HCT116 (cell line): ENCODE data around the gene U2AF2. TPM values are rescaled to one million over a fixed set of nuclear protein-coding genes. Genes with fewer than 3 reads are reported as not detected.

Experiments
- ATAC-seq: fragments of 200-7000 bp; cut with Tn5 transposase; 2 replicates; pipeline ENCODE4 v1.9.1; 2020; ENCODE audit warnings: mild to moderate bottlenecking, moderate library complexity
- BruUV-seq: library from RNA; stranded (reverse); fragments of 400-500 nt; replicated peaks from 2 replicates; lab custom pipeline; 2021; lab: Mats Ljungman, UMichigan
- CTCF ChIA-PET: fragments of 300-600 bp; sonication (Branson Sonifier 250); formaldehyde crosslinking; loops from one replicate; lab custom pipeline; 2021; ENCODE audit warnings: antibody characterized with exemption; lab: Charles Lee
- POLR2A ChIA-PET: fragments of 300-600, 350-600 bp; sonication (Branson Sonifier 250); formaldehyde crosslinking; loops from one replicate; lab custom pipeline; 2021; ENCODE audit warnings: antibody characterized with exemption; lab: Charles Lee
- RAD21 ChIA-PET, 2 experiments: fragments of 300-600 bp; sonication (Branson Sonifier 250); formaldehyde crosslinking; loops; one replicate each; lab custom pipeline; 2023; ENCODE audit warnings: low total read pairs in 2 of 2; ENCODE audit not compliant: uncharacterized antibody in 2 of 2, unreplicated experiment in 2 of 2, low non-redundant PET in 1 of 2; lab: Charles Lee
- DNase-seq: peaks from one replicate; pipeline ENCODE4 v3.0.0-alpha.2; 2010; ENCODE audit warnings: low read depth, low spot score
- H2AFZ ChIP-seq: fragments of 200-600 bp; shearing (Covaris generic), sonication (generic); 2 replicates; pipeline ENCODE4 v1.6.1; 2017; ENCODE audit warnings: low read depth, mixed run types, mixed read lengths, antibody characterized with exemption, low read length; ENCODE audit not compliant: poor library complexity, severe bottlenecking
- H3K27ac ChIP-seq: 2 replicates; pipeline ENCODE4 v1.5.1; 2012; ENCODE audit warnings: low read depth, low read length
- H3K27me3 ChIP-seq: fragments of 200-600 bp; sonication (generic); 2 replicates; pipeline ENCODE4 v1.6.1; 2016; ENCODE audit warnings: mixed run types, low read length, mixed read lengths; ENCODE audit not compliant: insufficient read depth
- H3K36me3 ChIP-seq, 2 experiments: fragments of 200-500 bp in 1 of 2; fragments of 200-600 bp in 1 of 2; sonication (Bioruptor generic) in 1 of 2; sonication (generic) in 1 of 2; 2 replicates each; pipeline versions ENCODE4 v1.5.1 to v1.6.1; 2014 to 2016; ENCODE audit warnings: low read length in 2 of 2, inconsistent platforms in 1 of 2, mixed read lengths in 1 of 2, mixed run types in 1 of 2; ENCODE audit not compliant: insufficient read depth in 2 of 2, control insufficient read depth in 1 of 2
- H3K4me1 ChIP-seq, 2 experiments: fragments of 200-600 bp in 1 of 2; sonication (generic) in 1 of 2; 2 replicates each; pipeline versions ENCODE4 v1.5.1 to v1.6.1; 2012 to 2017; ENCODE audit warnings: low read length in 2 of 2, inconsistent platforms in 1 of 2, mild to moderate bottlenecking in 1 of 2, mixed read lengths in 1 of 2, mixed run types in 1 of 2, moderate library complexity in 1 of 2; ENCODE audit not compliant: insufficient read depth in 2 of 2, control insufficient read depth in 1 of 2
- H3K4me2 ChIP-seq: fragments of 200-600 bp; sonication (generic); 2 replicates; pipeline ENCODE4 v1.6.1; 2017; ENCODE audit warnings: mixed run types, low read length, mixed read lengths
- H3K4me3 ChIP-seq, 2 experiments: fragments of 200-600 bp in 1 of 2; sonication (generic) in 1 of 2; replicated peaks in 1 of 2; 2 replicates each; pipeline ENCODE4 v1.5.1; 2011 to 2016; ENCODE audit warnings: low read length in 2 of 2, control low read depth in 1 of 2, low read depth in 1 of 2, mild to moderate bottlenecking in 1 of 2, mixed read lengths in 1 of 2, mixed run types in 1 of 2
- H3K79me2 ChIP-seq: fragments of 200-600 bp; sonication (generic); 2 replicates; pipeline ENCODE4 v1.6.1; 2017; ENCODE audit warnings: mild to moderate bottlenecking, mixed run types, low read length, moderate library complexity, mixed read lengths; ENCODE audit not compliant: insufficient read depth
- H3K9ac ChIP-seq: fragments of 200-600 bp; sonication (generic); 2 replicates; pipeline ENCODE4 v1.6.1; 2016; ENCODE audit warnings: low read length, mixed read lengths
- H3K9me2 ChIP-seq: fragments of 200-600 bp; sonication (generic), shearing (Covaris generic); 2 replicates; pipeline ENCODE4 v1.6.1; 2017; ENCODE audit warnings: mixed run types, mild to moderate bottlenecking, moderate library complexity; ENCODE audit not compliant: insufficient read depth
- H3K9me3 ChIP-seq, 2 experiments: fragments of 200-500 bp in 1 of 2; fragments of 200-600 bp in 1 of 2; sonication (Bioruptor generic) in 1 of 2; sonication (generic) in 1 of 2; 2 replicates each; pipeline ENCODE4 v1.6.1; 2014 to 2017; ENCODE audit warnings: low read length in 2 of 2, mixed read lengths in 2 of 2, inconsistent platforms in 1 of 2, low read depth in 1 of 2, mild to moderate bottlenecking in 1 of 2, mixed run types in 1 of 2, moderate library complexity in 1 of 2; ENCODE audit not compliant: control insufficient read depth in 1 of 2, insufficient read depth in 1 of 2
- H4K20me1 ChIP-seq: fragments of 200-600 bp; sonication (generic), shearing (Covaris generic); 2 replicates; pipeline ENCODE4 v1.6.1; 2017; ENCODE audit warnings: mixed run types, mild to moderate bottlenecking, moderate library complexity; ENCODE audit not compliant: insufficient read depth
- CEBPB ChIP-seq: IDR thresholded peaks from 2 replicates; pipeline ENCODE4 v1.6.1; 2012; ENCODE audit warnings: low read depth
- CTCF ChIP-seq, 3 experiments: fragments of 200-600 bp in 1 of 3; sonication (generic) in 1 of 3; IDR thresholded peaks in 2 of 3; conservative IDR thresholded peaks in 1 of 3; 2 replicates each; pipeline ENCODE4 v1.5.1; 2012 to 2017; ENCODE audit warnings: low read depth in 2 of 3, low read length in 2 of 3, antibody characterized with exemption in 1 of 3, borderline replicate concordance in 1 of 3, control low read depth in 1 of 3, mild to moderate bottlenecking in 1 of 3, mixed read lengths in 1 of 3, mixed run types in 1 of 3, moderate library complexity in 1 of 3; ENCODE audit not compliant: insufficient read depth in 1 of 3
- EGR1 ChIP-seq: IDR thresholded peaks from 2 replicates; pipeline ENCODE4 v1.6.1; 2012; ENCODE audit warnings: low read depth
- ELF1 ChIP-seq: IDR thresholded peaks from 2 replicates; pipeline ENCODE4 v1.6.1; 2012; ENCODE audit warnings: low read depth, borderline replicate concordance
- EZH2 ChIP-seq: fragments of 200-600 bp; sonication (generic); IDR thresholded peaks from 2 replicates; pipeline ENCODE4 v1.6.1; 2017; ENCODE audit warnings: antibody characterized with exemption, mixed run types
- EZH2phosphoT487 ChIP-seq: fragments of 200-600 bp; IDR thresholded peaks from 2 replicates; pipeline ENCODE4 v1.6.1; 2018; ENCODE audit warnings: antibody characterized with exemption, borderline replicate concordance
- FOSL1 ChIP-seq: IDR thresholded peaks from 2 replicates; pipeline ENCODE4 v1.6.1; 2012; ENCODE audit warnings: low read depth
- JUND ChIP-seq: IDR thresholded peaks from 2 replicates; pipeline ENCODE4 v1.6.1; 2012
- MAX ChIP-seq: IDR thresholded peaks from 2 replicates; pipeline ENCODE4 v1.6.1; 2012
- POLR2A ChIP-seq: IDR thresholded peaks from 2 replicates; pipeline ENCODE4 v1.7.0; 2011; ENCODE audit warnings: borderline replicate concordance; ENCODE audit not compliant: insufficient read depth, insufficient read length; ENCODE audit errors: extremely low read depth
- POLR2AphosphoS5 ChIP-seq: IDR thresholded peaks from 2 replicates; pipeline ENCODE4 v1.6.1; 2011; ENCODE audit warnings: mild to moderate bottlenecking, low read depth, low read length, moderate library complexity
- RAD21 ChIP-seq: IDR thresholded peaks from 2 replicates; pipeline ENCODE4 v1.6.1; 2012; ENCODE audit warnings: low read depth, mild to moderate bottlenecking
- SP1 ChIP-seq: IDR thresholded peaks from 2 replicates; pipeline ENCODE4 v1.6.1; 2012; ENCODE audit warnings: low read depth
- TCF7L2 ChIP-seq: IDR thresholded peaks from 2 replicates; pipeline ENCODE4 v1.7.0; 2011; ENCODE audit warnings: borderline replicate concordance, inconsistent platforms; ENCODE audit not compliant: insufficient read depth, insufficient read length; ENCODE audit errors: extremely low read depth
- ZBTB33 ChIP-seq: IDR thresholded peaks from 2 replicates; pipeline ENCODE4 v1.6.1; 2011; ENCODE audit warnings: mild to moderate bottlenecking, low read length, moderate library complexity; ENCODE audit not compliant: insufficient replicate concordance; ENCODE audit errors: extremely low read depth
- ZNF274 ChIP-seq: fragments of 200-500 bp; sonication (Bioruptor generic); IDR thresholded peaks from 2 replicates; pipeline ENCODE4 v1.6.1; 2014; ENCODE audit warnings: mild to moderate bottlenecking, low read depth, low read length, inconsistent platforms
- intact Hi-C: fragments of 100-400 bp; cut with micrococcal nuclease; formaldehyde crosslinking; loops from 2 replicates; pipeline ENCODE4 v1.10.0; 2022
- total RNA-seq: library from RNA; stranded (reverse); gene quantifications from one replicate; pipeline ENCODE4 v1.2.1, GENCODE V29; 2021; ENCODE audit not compliant: unreplicated experiment
- TF ChIP-seq, protein P1 (sequence below): IDR thresholded peaks from 2 replicates; pipeline ENCODE4 v1.6.1; 2012
- TF ChIP-seq, protein P2 (sequence below): IDR thresholded peaks from 2 replicates; pipeline ENCODE4 v1.6.1; 2012; ENCODE audit warnings: low read depth

Gene U2AF2
- total RNA-seq, 1 experiment from 2014 or later = 259 TPM

DNA sequence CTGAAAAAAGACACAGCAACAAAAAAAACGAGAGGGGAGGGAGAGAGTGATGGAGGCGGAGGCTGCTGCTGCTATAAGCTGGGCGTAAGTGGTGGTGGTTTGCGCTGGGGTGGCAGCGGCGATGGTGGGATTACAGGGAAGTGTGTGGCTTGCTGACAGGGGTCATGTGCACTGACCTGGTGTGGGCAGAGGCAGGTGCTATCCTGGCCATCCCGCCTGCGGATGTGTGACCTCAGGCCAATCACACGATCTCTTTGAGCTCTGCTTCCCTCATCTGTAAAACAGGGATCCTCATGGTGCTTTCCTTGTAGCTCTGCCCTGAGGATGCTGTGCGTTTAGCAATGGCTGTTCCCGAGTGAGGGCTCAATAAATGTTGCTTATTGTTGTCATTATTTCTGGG is 17.3 kb upstream of the U2AF2 start:
- DNase-seq = no peak
- intact Hi-C loops = loop anchor here (10.0 kb wide), 2 partner anchors 493 to 983 kb away; partner anchors contain the start of gene TNNT1
- BruUV-seq = no TSS peak
- no peak overlapping the region for H3K4me2 ChIP-seq
- no peaks in the 10 kb centered on the region for H3K9me3 ChIP-seq
- no peaks in the 10 kb centered on the region for H3K27me3 ChIP-seq
- ChIA-PET POLR2A (no interaction called here), CTCF (interaction anchor here (1.9 kb wide), 1 partner anchor 17 kb away, joined by 7 read pairs; the partner anchor contains the start of gene U2AF2)
- no peak overlapping the region for H3K4me3 ChIP-seq
- H2AFZ ChIP-seq = no peak overlapping the region
- H3K27ac ChIP-seq = no peak overlapping the region
- H3K79me2 ChIP-seq = peaks cover 60% of the 10 kb centered on the region
- H3K4me1 ChIP-seq = peaks cover 26 to 55% of the 10 kb centered on the region in 2 experiments
- TF ChIP-seq, protein P1, sequence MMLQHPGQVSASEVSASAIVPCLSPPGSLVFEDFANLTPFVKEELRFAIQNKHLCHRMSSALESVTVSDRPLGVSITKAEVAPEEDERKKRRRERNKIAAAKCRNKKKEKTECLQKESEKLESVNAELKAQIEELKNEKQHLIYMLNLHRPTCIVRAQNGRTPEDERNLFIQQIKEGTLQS = no peak
- TF ChIP-seq ZNF274 = no peak
- no peak for TF ChIP-seq EZH2
- TF ChIP-seq JUND = no peak
- TF ChIP-seq ELF1 = no peak
- TF ChIP-seq, protein P2, sequence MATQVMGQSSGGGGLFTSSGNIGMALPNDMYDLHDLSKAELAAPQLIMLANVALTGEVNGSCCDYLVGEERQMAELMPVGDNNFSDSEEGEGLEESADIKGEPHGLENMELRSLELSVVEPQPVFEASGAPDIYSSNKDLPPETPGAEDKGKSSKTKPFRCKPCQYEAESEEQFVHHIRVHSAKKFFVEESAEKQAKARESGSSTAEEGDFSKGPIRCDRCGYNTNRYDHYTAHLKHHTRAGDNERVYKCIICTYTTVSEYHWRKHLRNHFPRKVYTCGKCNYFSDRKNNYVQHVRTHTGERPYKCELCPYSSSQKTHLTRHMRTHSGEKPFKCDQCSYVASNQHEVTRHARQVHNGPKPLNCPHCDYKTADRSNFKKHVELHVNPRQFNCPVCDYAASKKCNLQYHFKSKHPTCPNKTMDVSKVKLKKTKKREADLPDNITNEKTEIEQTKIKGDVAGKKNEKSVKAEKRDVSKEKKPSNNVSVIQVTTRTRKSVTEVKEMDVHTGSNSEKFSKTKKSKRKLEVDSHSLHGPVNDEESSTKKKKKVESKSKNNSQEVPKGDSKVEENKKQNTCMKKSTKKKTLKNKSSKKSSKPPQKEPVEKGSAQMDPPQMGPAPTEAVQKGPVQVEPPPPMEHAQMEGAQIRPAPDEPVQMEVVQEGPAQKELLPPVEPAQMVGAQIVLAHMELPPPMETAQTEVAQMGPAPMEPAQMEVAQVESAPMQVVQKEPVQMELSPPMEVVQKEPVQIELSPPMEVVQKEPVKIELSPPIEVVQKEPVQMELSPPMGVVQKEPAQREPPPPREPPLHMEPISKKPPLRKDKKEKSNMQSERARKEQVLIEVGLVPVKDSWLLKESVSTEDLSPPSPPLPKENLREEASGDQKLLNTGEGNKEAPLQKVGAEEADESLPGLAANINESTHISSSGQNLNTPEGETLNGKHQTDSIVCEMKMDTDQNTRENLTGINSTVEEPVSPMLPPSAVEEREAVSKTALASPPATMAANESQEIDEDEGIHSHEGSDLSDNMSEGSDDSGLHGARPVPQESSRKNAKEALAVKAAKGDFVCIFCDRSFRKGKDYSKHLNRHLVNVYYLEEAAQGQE = no peak
- no peak for TF ChIP-seq CTCF (IDR thresholded peaks at IDR 0.05 in 2 of 3, conservative IDR thresholded peaks at IDR 0.05 in 1 of 3; ENCODE audit: borderline replicate concordance in 1 of 3, insufficient read depth in 1 of 3, low read depth in 2 of 3, low read length in 2 of 3)
- TF ChIP-seq CEBPB = no peak
- TF ChIP-seq POLR2A = no peak
- TF ChIP-seq SP1 = no peak
- TF ChIP-seq POLR2AphosphoS5 = no peak
- TF ChIP-seq EGR1 = no peak
- TF ChIP-seq EZH2phosphoT487 = no peak
- no peak for TF ChIP-seq MAX
- TF ChIP-seq TCF7L2 = no peak
- TF ChIP-seq ZBTB33 = no peak
- no peak for TF ChIP-seq FOSL1
- TF ChIP-seq RAD21 = no peak
- TF ChIP-seq, all 23 proteins: peak for 0
- H3K9me2 ChIP-seq = no peaks in the 10 kb centered on the region
- 0 out of 4 replicates have a peak, but pooled peaks cover 0 to 3% of the 10 kb centered on the region in 2 experiments for H3K36me3 ChIP-seq
- ATAC-seq = no peak
- H4K20me1 ChIP-seq = no peaks in the 10 kb centered on the region
- H3K9ac ChIP-seq = no peak overlapping the region
- RAD21 ChIA-PET = no interaction called here
